ENCODE measurements around the gene COPG2. TPM values are rescaled to one million over a fixed set of nuclear protein-coding genes. Genes with fewer than 3 reads are reported as not detected.

The COPG2 gene
- polyA plus RNA-seq, 12 donors, result 19.8 to 273 (median 42.8) TPM

- DNase-seq, result no peak
Observed at GRCh38 chr7:130476297-130477150, 192.0 kb downstream of the COPG2 start.

- no peak for DNase-seq
Observed at GRCh38 chr7:130475776-130476175, 192.8 kb downstream of the COPG2 start.

- DNase-seq, result no peak
Observed at GRCh38 chr7:130473876-130474275, 194.7 kb downstream of the COPG2 start.

GRCh38 chr7:130473289-130473688, 195.3 kb downstream of the COPG2 start:
- DNase-seq, result no peak

GRCh38 chr7:130471974-130472373, 196.6 kb downstream of the COPG2 start:
- DNase-seq, result no peak

- DNase-seq, result no peak
Observed at GRCh38 chr7:130468612-130469011, 199.9 kb downstream of the COPG2 start.

GRCh38 chr7:130463553-130464434, 204.8 kb downstream of the COPG2 start:
- DNase-seq, result no peak

- DNase-seq, result no peak
Observed at GRCh38 chr7:130461272-130461671, 207.3 kb downstream of the COPG2 start.

- no peak for DNase-seq
Observed at GRCh38 chr7:130458257-130458656, 210.3 kb downstream of the COPG2 start.

Other genes starting within 250 kb of the COPG2 start
- 100 to 1,000 TPM in 1 of 12 donors, 10 to 100 TPM in 11; 20.4 to 234 (median 23.7) TPM for gene CEP41, start 227.7 kb downstream of the COPG2 start, polyA plus RNA-seq (ENCODE audit: insufficient read length in 12 of 12)
- gene MEST, start 176.7 kb downstream of the COPG2 start, polyA plus RNA-seq (ENCODE audit: insufficient read length in 12 of 12), result 1,000 to 10,000 TPM in 3 of 12 donors, 100 to 1,000 TPM in 9; 480 to 1,336 (median 862) TPM
- gene TSGA13, start 17.8 kb upstream of the COPG2 start, polyA plus RNA-seq (ENCODE audit: insufficient read length in 12 of 12), result under 1 TPM in 1 of 12 donors, not detected in 11; 0.15 TPM
- gene KLF14, start 65.5 kb upstream of the COPG2 start, polyA plus RNA-seq (ENCODE audit: insufficient read length in 12 of 12), result 1 to 10 TPM in 9 of 12 donors, under 1 TPM in 1, not detected in 2; 0.81 to 2.6 (median 1.2) TPM

Measured in muscle of arm (tissue), 12 donors.